ENCODE results near the gene PRR18.

PRR18 gene

DNA sequence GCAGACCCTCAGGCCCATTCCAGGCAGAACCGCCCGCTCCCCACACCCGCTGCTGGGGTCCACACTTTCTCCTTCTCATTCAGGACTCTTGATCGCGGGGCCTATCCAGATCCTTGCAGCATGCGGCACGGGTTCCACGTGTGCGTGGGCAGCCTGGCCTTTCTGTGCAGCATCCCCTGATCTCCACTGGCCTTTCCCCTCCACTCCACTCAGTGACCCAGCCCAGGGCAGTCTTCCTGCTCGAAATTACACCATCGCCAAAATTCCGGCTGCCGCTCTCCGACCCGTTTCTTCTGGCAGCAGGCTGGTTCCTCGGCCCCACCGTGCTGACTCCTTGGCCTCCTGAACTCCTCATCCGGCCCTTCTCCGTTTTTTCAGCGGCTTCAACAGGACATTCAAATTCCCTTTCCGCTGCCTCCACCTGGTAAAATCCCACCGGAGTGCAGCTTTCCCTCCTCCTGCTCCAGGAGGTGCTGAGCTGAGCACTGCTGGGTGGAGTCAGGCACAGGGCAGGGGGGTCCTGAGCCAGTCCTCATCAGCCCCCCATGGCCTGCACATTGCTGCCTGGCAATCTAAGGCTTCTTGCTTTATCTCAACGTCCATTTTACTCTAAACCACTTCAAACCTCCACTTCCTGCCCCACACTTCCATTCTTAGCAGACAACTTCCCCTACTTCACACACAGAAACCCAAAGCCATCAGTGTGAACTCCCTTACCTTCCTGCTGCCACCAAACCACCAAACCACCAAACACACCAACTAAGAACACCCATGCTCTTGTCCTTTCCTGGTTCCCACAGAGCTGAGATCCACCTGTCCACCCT, 25.2 kb upstream of the PRR18 start:
- DNase-seq, result no peak

DNA sequence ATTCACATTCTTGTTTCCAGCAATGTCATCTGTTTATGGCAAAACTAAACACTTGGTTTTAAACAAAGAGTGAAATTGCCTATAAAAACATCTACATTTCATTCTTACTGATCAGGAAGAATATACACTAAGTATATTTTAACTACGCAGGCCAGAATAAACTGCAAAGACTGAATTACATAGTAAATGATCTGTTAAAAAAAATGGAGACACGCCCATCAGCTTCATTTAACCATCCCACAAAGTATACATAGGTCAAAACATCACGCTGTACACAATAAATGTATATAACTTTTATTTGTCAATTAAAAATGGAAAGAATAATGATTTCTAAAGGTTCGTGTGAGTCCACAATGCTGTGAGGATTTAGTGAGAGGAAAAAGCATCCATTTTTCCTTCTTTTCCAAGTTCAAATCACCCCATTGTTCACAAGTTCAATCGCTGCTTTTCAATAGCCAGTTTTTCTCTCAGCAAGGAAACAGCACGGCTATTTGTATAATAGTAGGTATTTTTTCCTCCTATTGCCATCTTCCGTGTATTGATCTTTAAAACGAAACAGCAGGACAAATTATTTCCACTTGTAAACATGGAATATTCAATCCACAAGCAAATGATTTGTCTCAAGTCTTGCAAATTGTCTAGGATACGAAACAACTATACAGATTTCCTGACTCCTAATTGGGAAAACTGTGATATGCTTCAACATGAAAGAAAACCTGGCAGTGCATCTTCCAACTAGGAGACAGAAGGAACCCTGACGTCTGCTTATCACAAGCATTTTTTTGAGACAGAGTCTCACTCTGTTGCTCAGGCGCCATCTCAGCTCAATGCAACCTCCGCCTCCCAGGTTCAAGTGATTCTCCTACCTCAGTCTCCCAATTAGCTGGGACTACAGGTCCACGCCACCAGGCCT, 23.6 kb upstream of the PRR18 start:
- DNase-seq, result no peak

DNA sequence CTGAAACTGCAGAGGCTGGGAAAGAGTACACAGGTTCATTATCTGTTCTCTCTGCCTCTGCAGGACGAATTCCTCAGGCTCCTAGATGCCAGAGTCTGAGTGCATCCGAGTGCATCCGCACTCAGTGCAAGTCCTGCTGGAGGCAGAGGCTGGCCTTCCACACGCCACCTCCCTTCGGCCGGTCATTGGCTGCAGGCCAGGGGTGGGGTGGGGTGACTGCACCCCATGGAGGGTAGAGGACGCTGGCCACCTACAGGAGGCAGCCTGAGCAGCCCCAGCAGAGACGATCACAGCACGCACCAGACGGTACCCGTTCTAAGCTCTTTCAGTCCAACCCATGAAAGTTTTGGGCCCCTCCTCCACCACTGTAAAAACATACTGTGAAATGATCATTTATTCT, 22.4 kb upstream of the PRR18 start:
- no peak for DNase-seq

DNA sequence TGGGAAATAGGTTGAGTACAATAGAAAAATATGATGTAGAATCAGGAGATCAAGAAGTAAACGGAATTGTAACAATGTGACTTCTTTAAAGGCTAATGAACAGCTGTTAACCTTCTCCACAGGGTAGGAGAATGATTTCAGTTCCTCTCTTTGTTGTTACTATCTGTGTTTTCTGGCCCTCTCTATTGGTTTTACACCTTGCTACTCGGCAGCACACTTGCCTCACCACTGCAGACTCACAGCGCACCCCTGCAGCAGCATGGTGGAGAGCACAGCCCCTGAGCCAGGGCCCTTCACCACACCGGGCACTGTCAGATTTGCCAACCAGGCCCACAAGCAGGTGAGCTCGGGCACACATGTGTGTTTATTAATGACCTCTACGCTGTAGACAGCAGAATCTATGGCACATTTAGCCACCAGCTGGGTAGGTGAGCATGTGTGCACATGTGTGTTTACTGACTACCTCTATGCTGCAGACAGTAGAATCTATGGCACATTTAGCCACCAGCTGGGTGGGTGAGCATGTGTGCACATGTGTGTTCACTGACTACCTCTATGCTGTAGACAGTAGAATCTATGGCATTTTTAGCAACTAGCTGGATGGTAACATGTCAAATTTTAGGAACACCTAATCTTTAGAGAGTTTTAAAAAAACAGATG, 17.3 kb upstream of the PRR18 start:
- no peak for DNase-seq

DNA sequence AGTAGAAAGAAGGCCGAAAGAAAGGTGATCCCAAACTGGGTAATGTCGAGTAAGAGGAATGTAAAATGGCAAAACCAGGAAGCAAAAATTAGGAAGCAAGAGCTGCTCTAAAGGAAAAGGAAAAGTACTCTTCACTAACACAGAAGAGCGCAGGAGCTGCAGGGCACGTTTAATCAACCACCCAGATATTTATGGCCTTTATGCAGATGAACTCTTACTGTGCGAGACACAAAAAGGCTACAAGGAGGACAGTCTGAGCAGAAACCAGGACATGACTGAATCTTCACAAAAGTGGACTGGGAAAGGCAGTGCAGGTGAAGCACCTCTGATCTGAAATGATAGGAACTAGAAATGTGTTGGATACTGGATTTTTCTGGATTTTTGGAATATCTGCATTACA, 15.2 kb upstream of the PRR18 start:
- DNase-seq, result no peak

DNA sequence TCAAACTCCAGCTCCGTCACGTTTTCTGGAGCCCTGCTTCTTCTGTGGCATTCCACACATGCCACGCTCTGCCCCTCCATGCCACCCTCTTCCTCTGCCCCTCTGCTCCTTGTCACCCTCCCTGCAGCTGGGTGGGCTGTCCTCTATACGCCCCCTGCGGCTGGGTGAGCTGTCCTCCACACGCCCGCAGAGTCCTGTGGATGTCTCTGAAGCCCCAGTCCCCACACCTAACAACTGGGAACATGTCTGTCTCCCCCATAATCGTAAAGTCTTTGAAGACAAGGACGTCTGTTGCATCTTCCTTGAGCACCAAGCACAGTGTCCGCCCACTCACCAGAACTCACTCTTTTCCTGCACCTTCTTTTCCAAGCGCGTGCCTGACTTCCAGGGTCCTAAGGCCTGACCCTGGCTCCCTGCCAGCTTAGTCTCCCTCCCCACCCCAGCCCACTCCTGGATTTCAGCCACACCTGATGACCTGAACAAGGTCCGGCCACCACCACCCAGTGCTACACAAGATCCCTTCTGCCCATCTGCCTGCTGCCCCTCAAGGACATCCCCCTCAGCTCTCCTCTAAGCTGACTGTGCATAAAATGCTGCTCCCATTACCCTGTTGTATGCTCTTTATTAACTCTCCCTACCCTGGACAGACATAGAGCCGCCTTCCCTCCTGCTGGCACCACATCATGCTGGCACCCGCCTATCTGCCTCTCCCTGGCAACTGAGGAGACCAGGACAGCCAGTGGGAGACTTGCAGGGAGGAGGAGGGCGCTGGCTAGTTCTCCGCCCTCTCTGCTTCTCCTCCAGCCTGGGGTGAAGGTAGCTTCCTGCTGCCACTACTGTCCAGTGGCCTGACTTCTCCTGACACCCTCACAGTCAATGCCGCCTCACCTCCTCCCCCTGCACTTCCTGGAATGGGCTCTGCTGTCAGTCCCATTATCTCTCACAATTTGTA, 10.7 kb upstream of the PRR18 start:
- DNase-seq, result no peak

DNA sequence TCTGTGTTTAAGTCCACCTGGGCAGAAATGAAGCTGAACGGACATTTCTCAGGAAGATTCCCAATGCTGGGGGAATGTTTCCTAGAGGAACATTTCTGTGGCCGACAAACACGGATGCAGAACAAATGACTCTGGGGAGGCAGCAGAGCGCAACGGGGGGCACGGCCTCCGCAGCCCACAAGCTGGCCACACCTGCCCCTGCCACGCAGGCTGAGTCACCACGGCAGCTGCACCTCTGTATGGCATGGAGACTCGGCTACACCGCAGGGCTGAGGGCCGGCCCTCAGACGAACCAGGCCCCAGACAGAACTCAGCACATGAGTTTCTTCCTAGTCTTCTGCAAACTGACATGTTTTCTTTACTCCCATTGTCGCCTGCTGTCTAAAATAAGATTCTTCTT, 10.0 kb upstream of the PRR18 start:
- DNase-seq, result no peak

DNA sequence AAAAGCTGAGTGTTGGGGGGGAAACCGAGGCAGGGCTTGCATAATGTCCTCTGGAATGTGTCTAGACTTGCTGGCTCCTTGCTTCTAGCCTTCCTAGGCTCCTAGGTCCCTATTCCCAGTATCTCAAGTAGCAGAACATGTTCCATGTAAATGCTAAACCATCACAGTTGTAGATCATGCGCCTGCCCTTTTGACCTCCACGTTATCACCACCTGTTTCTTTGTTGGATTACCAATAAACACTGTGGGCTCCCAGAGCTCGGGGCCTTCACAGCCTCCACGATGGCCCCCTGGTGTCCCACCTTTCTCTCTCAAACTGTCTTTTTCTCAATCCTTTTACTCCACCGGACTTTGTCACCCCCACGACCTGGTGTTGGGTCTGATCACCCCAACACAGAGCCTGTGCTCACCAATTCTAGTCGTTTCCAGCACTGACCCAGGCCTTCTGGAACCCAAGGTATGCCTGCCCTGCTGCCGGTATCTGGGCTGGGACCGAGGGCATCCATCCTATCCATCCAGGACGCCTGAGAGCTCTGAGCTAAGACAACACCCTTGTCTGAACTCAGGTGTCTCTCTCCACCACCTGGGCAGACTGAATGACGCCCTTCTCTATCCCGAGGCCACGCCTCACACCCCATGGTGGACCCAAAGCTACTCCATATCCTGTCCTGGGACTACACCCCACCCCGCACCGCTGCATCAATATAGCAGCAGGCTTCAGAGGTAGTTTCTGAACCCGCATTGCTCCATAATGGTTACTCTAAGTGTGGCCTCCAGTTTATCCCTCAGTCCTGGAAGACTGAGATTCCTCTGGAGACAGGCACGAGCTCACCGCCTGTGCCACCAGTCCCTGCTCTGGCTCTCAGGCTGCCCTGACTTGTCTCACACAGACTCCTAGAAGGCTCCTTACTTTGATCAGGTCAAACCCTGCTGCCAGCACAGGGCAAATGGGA, 9.3 kb upstream of the PRR18 start:
- no peak for DNase-seq

DNA sequence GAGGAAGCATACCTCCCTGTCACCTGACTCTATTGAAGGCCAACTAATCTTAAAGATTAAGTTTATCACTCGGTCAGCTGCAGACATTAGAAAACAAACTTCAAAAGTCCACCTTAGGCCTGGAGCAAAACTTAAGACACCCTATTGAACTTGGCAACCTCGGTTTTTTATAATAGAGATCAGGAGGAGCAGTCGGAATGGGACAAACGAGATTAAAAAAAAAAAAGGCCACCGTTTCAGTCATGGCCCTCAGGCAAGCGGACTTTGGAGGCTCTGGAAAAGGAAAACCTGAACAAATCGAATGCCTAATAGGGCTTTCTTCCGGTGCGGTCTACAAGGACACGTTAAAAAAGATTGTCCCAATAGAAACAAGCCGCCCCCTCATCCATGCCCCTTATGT, 7.2 kb upstream of the PRR18 start:
- no peak for DNase-seq

DNA sequence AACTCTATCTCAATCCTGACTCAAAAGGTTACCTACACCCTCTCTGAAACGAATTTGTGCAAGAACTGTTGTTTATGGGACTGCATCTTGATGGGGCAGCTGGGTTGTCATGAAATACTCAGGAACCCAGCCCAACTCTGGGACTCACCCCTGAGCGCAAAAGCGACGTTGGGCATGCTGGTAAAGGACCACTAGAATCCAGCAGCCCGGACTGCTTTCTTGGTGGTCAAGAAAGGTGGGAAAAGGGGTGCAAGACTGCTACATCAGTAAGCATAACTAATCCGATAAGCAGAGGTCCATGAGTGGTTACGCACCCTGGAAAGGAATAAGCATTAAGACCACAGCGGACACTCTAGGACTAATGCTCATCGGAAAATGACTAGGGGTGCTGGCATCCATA, 6.3 kb upstream of the PRR18 start:
- no peak for DNase-seq

DNA sequence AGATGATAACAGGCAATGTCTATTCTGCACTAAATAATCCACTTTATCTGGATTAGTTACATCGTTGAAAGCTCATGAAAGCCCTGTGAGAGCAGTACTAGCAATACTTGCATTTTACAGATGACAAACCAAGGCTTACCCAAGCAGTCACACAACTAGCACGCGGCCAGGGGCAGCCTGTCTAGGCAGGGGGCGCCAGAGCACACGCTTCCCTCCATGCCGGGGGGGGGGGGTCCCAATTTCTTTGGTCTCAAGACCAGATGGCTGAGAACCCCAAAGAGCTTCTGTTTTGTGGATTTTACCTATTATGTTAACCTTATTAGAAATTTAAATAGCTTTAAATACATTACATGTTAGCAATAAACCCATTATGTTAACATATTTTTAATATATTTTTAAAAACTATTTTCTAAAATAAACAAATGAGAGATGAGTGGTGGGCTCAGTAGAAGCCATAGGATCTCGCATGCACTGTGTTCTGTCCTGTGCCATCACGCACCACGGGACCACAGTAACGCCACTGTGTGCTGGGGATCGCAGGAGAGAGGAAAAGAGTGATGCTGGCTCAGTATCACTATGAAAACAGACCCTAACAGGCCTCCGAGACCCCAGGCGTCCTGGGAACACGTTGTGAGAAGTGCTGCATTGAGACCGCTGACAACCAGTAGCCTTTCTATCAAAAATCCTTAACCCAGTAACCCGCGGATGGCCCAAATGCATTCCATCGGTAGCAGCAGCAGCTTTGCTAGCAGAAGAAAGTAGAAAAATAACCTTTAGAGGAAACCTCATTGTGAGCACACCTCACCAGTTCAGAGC, 5.3 kb upstream of the PRR18 start:
- no peak for DNase-seq

DNA sequence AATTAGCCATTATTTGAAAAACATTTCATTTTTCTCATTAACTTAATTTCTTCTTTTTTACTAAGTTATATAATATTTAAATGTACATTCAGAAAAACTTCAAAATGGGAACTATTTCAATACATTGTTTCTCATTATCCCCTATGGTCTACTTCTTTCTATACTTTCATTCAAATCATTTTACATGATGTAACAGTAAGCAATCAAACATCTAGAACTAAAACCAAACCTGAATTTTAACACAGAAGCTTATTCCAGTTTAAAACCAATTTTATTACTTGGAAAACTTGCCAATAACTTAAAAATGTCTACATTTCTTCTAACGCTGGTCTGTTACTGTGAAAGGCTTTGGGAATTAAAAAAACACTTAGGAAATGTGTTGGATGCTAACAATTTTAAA, 4.6 kb upstream of the PRR18 start:
- no peak for DNase-seq

DNA sequence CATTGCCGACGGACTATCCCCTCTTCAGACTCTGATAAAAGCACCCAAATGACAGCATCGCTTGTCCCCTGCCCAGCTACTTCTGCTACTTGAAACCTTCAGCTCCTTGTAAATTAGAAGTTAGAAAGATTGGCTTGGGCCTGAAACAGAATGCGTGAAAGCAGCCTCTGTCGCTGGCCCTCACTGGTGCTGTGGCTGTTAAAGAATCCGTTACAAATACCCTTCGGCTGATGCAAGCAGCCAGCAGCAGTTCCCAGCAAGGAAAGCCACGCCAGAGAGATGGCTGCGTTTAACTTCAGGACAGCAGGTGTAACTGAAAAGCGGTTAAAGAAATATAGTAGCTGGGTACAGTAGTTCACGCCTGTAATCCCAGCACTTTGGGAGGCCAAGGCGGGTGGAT, 2.4 kb upstream of the PRR18 start:
- DNase-seq, result no peak

DNA sequence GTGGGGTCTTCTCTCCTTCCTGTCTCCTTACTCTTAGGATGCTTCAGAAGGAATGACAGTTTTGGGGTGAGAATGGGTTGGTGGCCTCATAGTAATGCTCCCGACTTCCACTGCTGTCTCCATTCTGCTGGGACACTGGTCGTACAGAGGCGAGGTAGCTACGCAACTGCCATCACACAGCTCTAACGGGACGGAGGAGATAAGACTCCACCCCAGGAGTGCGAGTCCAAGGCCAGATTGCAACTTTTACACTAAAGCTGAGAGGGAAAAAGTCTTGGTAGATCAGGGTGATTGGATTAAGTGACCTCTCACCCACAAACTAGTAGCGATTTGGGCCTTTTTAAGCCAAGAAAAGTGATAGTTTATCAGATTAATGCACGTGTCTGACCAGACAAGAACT, 1.8 kb upstream of the PRR18 start:
- no peak for DNase-seq

DNA sequence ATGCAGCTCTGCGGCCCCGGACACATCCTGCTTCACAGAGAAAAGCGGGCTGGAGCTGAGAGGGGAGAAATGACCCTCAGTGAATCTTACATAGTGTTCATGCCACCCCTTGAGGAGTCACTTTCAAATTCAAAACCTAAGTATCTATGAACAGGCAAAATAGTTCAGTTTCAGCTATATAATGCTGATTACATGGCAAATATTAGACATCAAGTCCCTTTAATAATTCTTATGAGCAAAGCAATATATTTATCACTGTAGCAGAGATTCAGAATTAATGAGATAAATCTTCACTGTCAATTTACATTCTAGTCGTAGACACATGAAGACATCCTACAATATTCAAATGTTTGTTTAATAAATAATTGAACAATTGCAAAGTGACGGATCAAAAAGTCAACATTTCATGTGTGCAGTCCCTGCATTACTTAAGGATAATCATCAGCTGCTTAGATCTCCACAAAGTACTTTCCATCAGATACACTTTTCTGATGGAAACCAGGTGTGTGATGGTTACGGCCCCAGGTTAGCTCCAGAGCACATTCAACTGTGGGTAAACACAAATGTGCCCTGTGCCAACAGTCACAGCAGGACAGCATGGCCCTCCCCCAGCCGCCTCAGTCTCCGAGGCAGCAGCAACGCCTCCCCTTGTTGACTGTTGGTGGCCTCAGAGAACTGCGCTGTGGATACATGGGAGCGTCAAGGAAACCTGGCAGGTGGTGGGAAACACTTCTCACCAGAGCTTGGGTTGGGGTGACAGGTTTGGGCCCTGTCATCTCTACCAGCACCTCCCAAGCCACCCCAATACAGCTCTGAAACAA, 787 bp upstream of the PRR18 start:
- DNase-seq, result no peak

DNA sequence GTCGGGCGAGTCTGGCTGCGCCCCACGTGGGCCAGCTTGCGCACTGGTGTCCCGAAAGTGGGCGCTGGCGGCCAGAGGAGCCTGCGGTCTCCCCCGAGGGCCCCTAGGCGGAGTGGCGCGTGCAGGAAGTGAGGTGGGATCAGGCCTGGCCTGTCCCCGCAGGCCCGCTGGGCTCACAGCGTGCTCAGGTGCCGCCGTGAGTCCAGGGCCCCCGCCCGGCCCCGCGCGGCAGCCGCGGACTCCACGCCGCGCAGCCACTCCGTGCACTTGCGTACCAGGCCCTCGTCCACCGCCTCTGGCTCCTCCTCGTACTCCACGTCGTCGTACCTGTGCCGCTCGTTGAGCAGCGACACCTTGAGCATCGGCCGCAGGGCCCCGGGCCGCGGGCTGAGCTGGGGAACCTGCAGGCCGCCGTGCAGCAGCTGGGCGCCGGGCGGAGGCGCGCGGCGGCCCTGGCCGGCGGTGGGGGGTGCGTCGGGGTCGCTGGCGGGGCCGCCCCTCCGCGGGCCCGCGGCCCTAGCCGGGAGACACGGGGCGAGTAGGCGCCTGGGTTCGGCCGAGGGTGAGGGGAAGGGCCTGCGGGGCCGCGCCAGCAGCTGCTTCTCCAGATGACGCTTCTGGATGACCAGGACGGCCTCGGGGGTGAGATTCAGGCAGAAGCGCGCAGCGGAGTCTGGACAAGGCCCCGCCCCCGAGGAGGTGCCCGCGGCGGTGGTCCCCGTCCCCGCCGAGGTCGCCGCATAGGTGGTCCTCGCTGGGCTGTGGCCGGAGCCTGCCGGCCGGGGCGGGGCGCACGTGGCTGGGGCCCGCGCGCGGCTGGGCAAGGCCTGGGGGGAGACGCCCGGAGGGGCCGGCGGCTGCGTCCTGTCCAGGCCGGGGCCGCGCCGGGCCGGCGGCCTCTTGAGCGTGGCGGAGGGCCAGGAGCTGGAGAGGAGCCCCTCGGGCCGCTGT, 835 bp downstream of the PRR18 start:
- DNase-seq, result no peak

DNA sequence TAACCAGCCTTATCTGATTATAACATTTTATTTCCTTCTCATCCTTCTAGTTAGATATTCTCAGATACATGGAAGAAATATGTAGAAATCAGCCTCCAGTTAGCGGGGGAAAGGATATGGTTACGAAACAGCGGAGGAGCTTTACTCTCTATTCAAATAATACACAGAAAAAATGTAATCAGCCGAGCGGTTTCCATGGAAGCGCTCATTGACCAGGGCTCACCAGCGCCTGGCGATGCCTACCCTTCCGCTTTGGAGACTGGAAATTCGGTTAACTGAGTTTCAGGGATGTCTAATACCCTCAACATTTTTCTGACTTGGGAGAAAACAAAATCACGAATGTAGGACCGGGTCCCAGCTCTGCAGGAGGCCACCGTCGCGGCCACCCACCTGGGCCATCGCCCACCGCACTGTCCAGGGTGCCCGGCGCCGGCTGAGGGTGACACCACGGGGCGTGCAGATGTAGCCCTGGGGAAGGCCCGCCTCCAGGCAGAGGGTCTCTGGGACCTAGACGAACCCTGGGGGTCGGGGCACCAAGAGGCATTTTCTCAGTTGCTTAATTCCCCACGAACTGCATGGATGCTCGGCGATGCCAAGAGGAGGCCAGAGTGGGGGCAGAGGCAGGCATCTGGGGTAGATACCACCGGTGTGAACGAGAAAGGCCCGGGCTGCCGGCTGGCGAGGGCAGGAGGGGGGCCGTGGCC, 1.7 kb downstream of the PRR18 start:
- no peak for DNase-seq
